Testis (tissue), 3 donors: ENCODE results near the gene TBC1D19. TPM values are rescaled to one million over a fixed set of nuclear protein-coding genes. Genes with fewer than 3 reads are reported as not detected.

ENCODE experiments used
- DNase-seq: peaks from one replicate; pipeline ENCODE4 v3.0.0-alpha.2; 2019
- H3K27ac ChIP-seq, 2 donors: fragments of 200-600 bp; sonication (generic); one replicate each; pipeline ENCODE4 v1.5.1; 2019
- H3K27me3 ChIP-seq: fragments of 200-600 bp; sonication (generic); one replicate; pipeline ENCODE4 v1.5.1; 2019
- H3K36me3 ChIP-seq: fragments of 200-600 bp; sonication (generic); one replicate; pipeline ENCODE4 v1.5.1; 2017; ENCODE audit warnings: low read depth; ENCODE audit errors: missing control alignments
- H3K4me1 ChIP-seq: fragments of 200-600 bp; sonication (generic); one replicate; pipeline ENCODE4 v1.5.1; 2019
- H3K4me3 ChIP-seq, 2 donors: fragments of 200-600 bp; sonication (generic); one replicate each; pipeline ENCODE4 v1.5.1; 2017 to 2019
- H3K9me3 ChIP-seq: fragments of 200-600 bp; sonication (generic); one replicate; pipeline ENCODE4 v1.5.1; 2017
- CTCF ChIP-seq, 3 experiments: fragments of 450-650 bp in 2 of 3; fragments of 200-600 bp in 1 of 3; sonication (generic) in 1 of 3; IDR thresholded peaks; one replicate each; pipeline ENCODE4 v1.5.1; 2016 to 2019; ENCODE audit warnings: antibody characterized with exemption in 3 of 3, mild to moderate bottlenecking in 2 of 3, moderate library complexity in 1 of 3
- POLR2A ChIP-seq: fragments of 450-650 bp; IDR thresholded peaks from one replicate; pipeline ENCODE4 v1.6.1; 2017; ENCODE audit warnings: antibody characterized with exemption, mild to moderate bottlenecking, moderate library complexity
- WGBS, 2 donors: methylation state at CpG; one replicate each; pipeline ENCODE4 v1.1.5; 2018; 5-methylcytosine and 5-hydroxymethylcytosine counted together
- intact Hi-C: fragments of 100-400 bp; cut with DNase I; formaldehyde crosslinking; loops from one replicate; pipeline ENCODE4 v1.15.1; 2023; ENCODE audit warnings: low total_unique reads
- polyA plus RNA-seq: library from polyadenylated mRNA; stranded (reverse); fragments of 350-450 nt; fragmentation: Illumina TruSeq; extraction: RNeasy Lipid Tissue Mini Kit (QIAGEN cat#74804); gene quantifications from one replicate; pipeline ENCODE4 v1.2.3, GENCODE V29; 2014; ENCODE audit warnings: low read depth, low replicate concordance; ENCODE audit not compliant: insufficient read depth
- total RNA-seq, 2 donors: library from RNA; depleted of rRNA; stranded (reverse); fragments of >200 nt; gene quantifications; one replicate each; pipeline ENCODE4 v1.2.3, GENCODE V29; 2016

The TBC1D19 gene
- total and polyA plus RNA-seq, 3 donors from 2014 or later = 5.7 to 20.2 (median 13.9) TPM

GRCh38 chr4:26753187-26753586, 169.3 kb downstream of the TBC1D19 start:
- no peaks in the 10 kb centered on the region for H3K9me3 ChIP-seq
- H3K36me3 ChIP-seq = no peaks in the 10 kb centered on the region
- no peak overlapping the region for H3K4me3 ChIP-seq
- no peak overlapping the region for H3K27ac ChIP-seq
- H3K27me3 ChIP-seq = no peaks in the 10 kb centered on the region
- DNase-seq = no peak
- intact Hi-C loops = no loop called here
- 92 to 97% methylated on average over 2 of the region's 2 CpGs for WGBS, 2 donors
- no peaks in the 10 kb centered on the region for H3K4me1 ChIP-seq
- TF ChIP-seq POLR2A = no peak
- TF ChIP-seq CTCF (IDR thresholded peaks at IDR 0.05) = no peak

GRCh38 chr4:26753617-26754016, 169.7 kb downstream of the TBC1D19 start:
- WGBS, 2 donors = 79 to 89% methylated on average over 10 of the region's 10 CpGs
- intact Hi-C loops = no loop called here

GRCh38 chr4:26757751-26758150, 173.9 kb downstream of the TBC1D19 start:
- Histone ChIP-seq H3K4me3 (no peak overlapping the region), H3K36me3 (no peaks in the 10 kb centered on the region), H3K4me1 (no peaks in the 10 kb centered on the region), H3K27ac (no peak overlapping the region), H3K9me3 (no peaks in the 10 kb centered on the region), H3K27me3 (no peaks in the 10 kb centered on the region)
- TF ChIP-seq CTCF (IDR thresholded peaks at IDR 0.05) = no peak
- WGBS, 2 donors = 92 to 96% methylated on average over 1 of the region's 1 CpG
- intact Hi-C loops = no loop called here
- no peak for DNase-seq

More at GRCh38 chr4:26753617-26754016, 169.7 kb downstream of the TBC1D19 start:
- H3K4me1 ChIP-seq = no peaks in the 10 kb centered on the region
- no peak for TF ChIP-seq CTCF (IDR thresholded peaks at IDR 0.05)
- no peak for TF ChIP-seq POLR2A
- no peak overlapping the region for H3K27ac ChIP-seq
- H3K4me3 ChIP-seq = no peak overlapping the region
- H3K36me3 ChIP-seq = no peaks in the 10 kb centered on the region
- no peaks in the 10 kb centered on the region for H3K27me3 ChIP-seq
- no peaks in the 10 kb centered on the region for H3K9me3 ChIP-seq
- no peak for DNase-seq

GRCh38 chr4:26758899-26759298, 175.0 kb downstream of the TBC1D19 start:
- WGBS, 2 donors = 83 to 86% methylated on average over 1 of the region's 1 CpG

More at GRCh38 chr4:26758899-26759298, 175.0 kb downstream of the TBC1D19 start:
- no peaks in the 10 kb centered on the region for H3K36me3 ChIP-seq
- no peaks in the 10 kb centered on the region for H3K9me3 ChIP-seq
- H3K27ac ChIP-seq = no peak overlapping the region
- DNase-seq = no peak
- no peak for TF ChIP-seq CTCF (IDR thresholded peaks at IDR 0.05)
- TF ChIP-seq POLR2A = no peak
- no peaks in the 10 kb centered on the region for H3K4me1 ChIP-seq
- H3K4me3 ChIP-seq = no peak overlapping the region
- intact Hi-C loops = no loop called here
- no peaks in the 10 kb centered on the region for H3K27me3 ChIP-seq
